HG03565 (cell line): ENCODE results near the gene KCTD16.

Experiments used
- ATAC-seq: cut with Tn5 transposase; IDR thresholded peaks from one replicate; pipeline ENCODE4 v1.9.1; 2021; ENCODE audit warnings: mild to moderate bottlenecking, moderate library complexity; ENCODE audit not compliant: unreplicated experiment

KCTD16 gene

DNA sequence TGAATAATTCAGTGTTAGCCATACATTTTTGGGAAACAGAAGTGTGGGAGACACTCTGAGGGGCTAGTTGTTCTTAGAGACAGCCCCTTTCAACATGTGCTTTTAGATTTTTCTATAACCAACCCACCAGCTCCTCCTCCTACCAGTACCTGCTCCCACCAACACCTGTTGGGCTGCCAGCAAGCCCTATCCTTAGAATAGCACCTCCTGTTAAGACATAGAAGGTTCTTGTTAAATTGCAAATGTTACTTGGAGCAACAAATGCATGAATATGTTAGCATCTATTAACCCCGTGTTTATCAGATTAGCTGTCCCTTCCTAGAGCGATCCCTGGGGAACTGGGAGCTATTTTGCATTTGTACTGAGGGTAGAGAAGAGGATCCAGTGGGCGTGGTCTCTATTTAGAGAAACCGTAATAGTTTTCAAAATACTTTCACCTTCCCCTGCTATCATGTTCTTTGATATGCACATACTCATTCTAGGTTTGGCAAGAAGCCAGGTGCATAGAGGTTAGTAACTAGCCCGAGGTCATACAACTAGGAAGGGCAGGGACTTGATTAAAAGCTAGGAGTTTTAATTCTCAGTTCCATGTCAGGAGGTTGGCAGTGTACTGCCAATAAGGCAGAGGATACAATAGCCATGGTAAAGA lies 334.4 kb downstream of the KCTD16 start:
- ATAC-seq = no peak

DNA sequence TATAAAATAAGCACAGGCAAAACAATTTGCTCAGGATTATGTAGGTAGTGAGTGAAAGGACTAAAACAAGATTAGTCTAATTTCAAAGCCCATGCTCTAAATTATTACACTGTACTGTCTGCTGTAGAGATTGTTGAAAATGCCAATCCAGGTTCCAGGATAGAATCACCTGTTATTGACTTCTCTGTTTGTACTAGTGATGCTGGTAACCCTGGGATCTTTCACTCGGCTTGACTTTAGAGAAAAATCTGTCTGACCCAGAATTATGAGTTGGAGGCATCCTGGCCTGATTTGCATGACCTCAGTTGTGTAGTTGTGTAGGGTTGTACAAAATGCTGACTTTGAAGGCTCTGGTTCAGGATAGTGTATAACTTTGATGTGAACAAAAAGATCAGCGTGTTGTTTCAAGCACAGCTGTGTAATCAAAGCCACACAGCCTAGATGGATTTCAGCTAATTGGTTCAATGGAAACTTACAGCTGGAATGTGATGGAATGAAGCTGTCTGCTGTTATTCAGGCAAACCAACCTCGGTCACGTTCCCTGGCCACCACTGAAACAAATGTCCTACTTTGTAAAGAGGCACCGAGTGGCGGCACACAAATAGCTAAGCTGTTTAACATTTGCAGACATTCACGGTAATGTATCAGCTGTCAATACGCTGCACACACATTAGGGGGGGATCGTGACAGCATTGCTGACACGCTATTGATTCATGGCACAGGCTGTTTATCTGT lies 340.3 kb downstream of the KCTD16 start:
- ATAC-seq = no peak

DNA sequence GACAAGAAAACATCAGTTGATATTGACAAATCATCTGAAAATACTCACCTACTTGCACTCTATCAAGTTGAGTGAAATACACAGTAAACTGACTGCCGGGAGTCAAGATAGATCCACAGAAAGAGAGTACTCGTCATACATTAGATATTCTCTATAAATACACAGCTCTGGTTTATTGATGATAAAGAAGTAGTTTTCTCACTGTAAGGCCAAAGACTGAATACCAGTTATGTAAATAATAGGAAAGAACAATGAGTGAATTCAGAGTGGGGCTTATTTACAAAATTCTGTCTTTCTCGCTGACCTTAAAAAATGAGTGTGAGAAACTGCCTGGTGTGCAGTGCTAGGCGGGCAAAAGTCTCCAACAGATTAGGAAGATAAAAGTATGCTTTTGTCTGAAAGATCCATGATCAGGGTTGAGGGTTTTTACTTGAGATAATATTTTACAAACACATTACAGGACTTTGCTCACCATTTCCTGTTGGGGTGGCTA lies 341.0 kb downstream of the KCTD16 start:
- ATAC-seq = no peak

- ATAC-seq = peak; percentile 63
These were observed 352.0 kb downstream of the KCTD16 start for GRCh38 chr5:144522698-144523097.

DNA sequence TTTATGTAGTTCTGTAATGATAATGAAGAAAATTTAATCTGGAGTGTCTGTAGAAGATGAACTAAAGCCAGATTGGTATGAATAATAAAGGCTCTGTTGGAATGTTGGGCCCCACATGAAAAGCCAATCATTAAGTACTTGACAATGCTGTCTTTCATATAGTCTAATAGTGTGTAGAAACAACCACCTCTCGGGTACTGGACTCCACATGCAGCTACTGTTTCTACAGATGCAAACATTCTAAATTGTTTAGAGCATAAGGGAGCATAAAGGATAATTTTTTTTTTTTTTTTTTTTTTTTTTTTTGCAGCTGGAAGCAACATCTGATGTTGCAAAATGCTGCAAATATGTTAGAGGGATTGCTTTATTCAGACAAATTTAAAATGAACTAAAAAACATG lies 354.3 kb downstream of the KCTD16 start:
- no peak for ATAC-seq

DNA sequence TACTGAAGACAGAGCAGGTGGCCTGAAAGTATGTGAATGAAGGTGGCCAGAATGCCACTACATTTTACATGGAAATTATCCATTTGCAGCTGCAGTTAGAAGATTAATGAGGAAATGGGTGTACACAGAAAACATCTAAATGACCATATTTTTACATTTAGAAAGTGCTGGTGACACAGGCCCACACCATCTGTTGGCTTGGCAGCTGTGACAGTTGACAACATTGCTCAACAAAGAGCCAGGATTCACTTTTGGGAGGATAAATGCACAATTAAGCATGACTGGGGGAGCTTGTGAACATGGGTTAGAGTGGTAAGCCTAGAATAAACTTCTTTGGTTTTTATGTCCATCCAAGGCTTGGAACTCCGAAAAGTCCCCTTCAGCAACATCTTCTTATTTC lies 360.5 kb downstream of the KCTD16 start:
- no peak for ATAC-seq
